Hepatocyte (in vitro differentiated cells): ENCODE results near the gene SRMS. TPM values are rescaled to one million over a fixed set of nuclear protein-coding genes. Genes with fewer than 3 reads are reported as not detected.
"Not testable (repeated sequence)": the region's sequence is repeated elsewhere in the genome, so short reads cannot be mapped to it uniquely, and the experiment has no call there.

Source experiments
- DNase-seq: peaks from one replicate; pipeline ENCODE4 v3.0.0-alpha.2; 2016; ENCODE audit warnings: low spot score
- H2AFZ ChIP-seq: fragments of 200-600 bp; sonication (generic); 2 replicates; pipeline ENCODE4 v1.6.0; 2016; ENCODE audit warnings: antibody characterized with exemption, mild to moderate bottlenecking
- H3K27ac ChIP-seq: fragments of 200-600 bp; sonication (generic); 2 replicates; pipeline ENCODE4 v1.5.1; 2016; ENCODE audit warnings: mild to moderate bottlenecking
- H3K27me3 ChIP-seq: fragments of 200-600 bp; sonication (generic); 2 replicates; pipeline ENCODE4 v1.6.1; 2016
- H3K36me3 ChIP-seq: fragments of 200-600 bp; sonication (generic); replicated peaks from 2 replicates; pipeline ENCODE4 v1.5.1; 2016; ENCODE audit warnings: low read depth; ENCODE audit not compliant: insufficient read depth
- H3K4me1 ChIP-seq: fragments of 200-600 bp; sonication (generic); 2 replicates; pipeline ENCODE4 v1.5.1; 2016; ENCODE audit warnings: mild to moderate bottlenecking, moderate library complexity; ENCODE audit not compliant: insufficient read depth
- H3K4me2 ChIP-seq: fragments of 200-600 bp; sonication (generic); 2 replicates; pipeline ENCODE4 v1.6.0; 2016
- H3K4me3 ChIP-seq: fragments of 200-600 bp; sonication (generic); 2 replicates; pipeline ENCODE4 v1.5.1; 2016; ENCODE audit warnings: mild to moderate bottlenecking
- H3K79me2 ChIP-seq: fragments of 200-600 bp; sonication (generic); 2 replicates; pipeline ENCODE4 v1.6.0; 2017; ENCODE audit warnings: mild to moderate bottlenecking
- H3K9me2 ChIP-seq: fragments of 200-600 bp; sonication (generic); replicated peaks from 2 replicates; pipeline ENCODE4 v1.6.0; 2017; ENCODE audit warnings: mild to moderate bottlenecking; ENCODE audit not compliant: insufficient read depth
- H3K9me3 ChIP-seq: fragments of 200-600 bp; sonication (generic); 2 replicates; pipeline ENCODE4 v1.5.1; 2016; ENCODE audit warnings: low read depth, mild to moderate bottlenecking
- H4K20me1 ChIP-seq: fragments of 200-600 bp; sonication (generic); 2 replicates; pipeline ENCODE4 v1.6.0; 2016; ENCODE audit warnings: mild to moderate bottlenecking; ENCODE audit not compliant: insufficient read depth, poor library complexity, severe bottlenecking
- CTCF ChIP-seq: fragments of 200-600 bp; sonication (generic); IDR thresholded peaks from 2 replicates; pipeline ENCODE4 v1.5.1; 2016; ENCODE audit warnings: antibody characterized with exemption, mild to moderate bottlenecking; ENCODE audit not compliant: poor library complexity
- EZH2 ChIP-seq: fragments of 200-600 bp; sonication (generic); IDR thresholded peaks from 2 replicates; pipeline ENCODE4 v1.6.1; 2016; ENCODE audit warnings: antibody characterized with exemption, mild to moderate bottlenecking, borderline replicate concordance
- EZH2phosphoT487 ChIP-seq: fragments of 200-600 bp; sonication (generic); IDR thresholded peaks from one replicate; pipeline ENCODE4 v1.6.1; 2018; ENCODE audit warnings: antibody characterized with exemption, mild to moderate bottlenecking, low read depth, moderate library complexity; ENCODE audit not compliant: unreplicated experiment, severe bottlenecking
- WGBS: methylation state at CpG from one replicate; pipeline ENCODE4 v1.1.6; 2016; ENCODE audit warnings: low lambda C conversion rate; ENCODE audit errors: missing lambda C conversion rate; 5-methylcytosine and 5-hydroxymethylcytosine counted together
- polyA plus RNA-seq: library from polyadenylated mRNA; unstranded; fragments of >200 nt; fragmentation: Nextera tagmentation; extraction: Ambion mirVana; gene quantifications from 2 replicates; pipeline ENCODE4 v1.2.1, GENCODE V29; 2016
- total RNA-seq: library from RNA; depleted of rRNA; stranded (reverse); fragments of >200 nt; gene quantifications from 2 replicates; pipeline ENCODE4 v1.2.3, GENCODE V29; 2014

The SRMS gene
- total and polyA plus RNA-seq, 2 experiments from 2014 or later, result not detected

GRCh38 chr20:63560856-63561609 is 13.5 kb upstream of the SRMS start:
- DNase-seq, result no peak
- no peak for TF ChIP-seq CTCF
- Histone ChIP-seq H3K4me1 (no peaks in the 10 kb centered on the region), H4K20me1 (no peaks in the 10 kb centered on the region), H3K4me3 (no peak overlapping the region), H3K9me2 (no peaks in the 10 kb centered on the region), H3K9me3 (no peaks in the 10 kb centered on the region), H3K4me2 (no peak overlapping the region), H3K27me3 (no peaks in the 10 kb centered on the region), H2AFZ (no peak overlapping the region), H3K79me2 (no peaks in the 10 kb centered on the region), H3K27ac (no peak overlapping the region), H3K36me3 (no peaks in the 10 kb centered on the region)
- 96% methylated on average over 25 of the region's 26 CpGs for WGBS

- H3K27me3 ChIP-seq, result no peaks in the 10 kb centered on the region
- no peaks in the 10 kb centered on the region for H3K79me2 ChIP-seq
- no peaks in the 10 kb centered on the region for H3K4me1 ChIP-seq
- DNase-seq, result no peak
- no peaks in the 10 kb centered on the region for H3K9me2 ChIP-seq
- H3K4me3 ChIP-seq, result no peak overlapping the region
- H3K4me2 ChIP-seq, result no peak overlapping the region
- H3K27ac ChIP-seq, result no peak overlapping the region
- H3K36me3 ChIP-seq, result no peaks in the 10 kb centered on the region
- WGBS, result 96% methylated on average over 11 of the region's 16 CpGs
- no peaks in the 10 kb centered on the region for H4K20me1 ChIP-seq
- H3K9me3 ChIP-seq, result no peaks in the 10 kb centered on the region
- H2AFZ ChIP-seq, result no peak overlapping the region
- TF ChIP-seq CTCF (no peak), EZH2 (no peak), EZH2phosphoT487 (no peak)
These were observed 12.8 kb upstream of the SRMS start for GRCh38 chr20:63560333-63560805.

- not testable (repeated sequence) for H3K79me2 ChIP-seq, H3K4me1 ChIP-seq, H3K27ac ChIP-seq, H2AFZ ChIP-seq, H3K9me2 ChIP-seq, H3K4me3 ChIP-seq, H3K4me2 ChIP-seq, H3K9me3 ChIP-seq, DNase-seq, H3K36me3 ChIP-seq, H3K27me3 ChIP-seq, H4K20me1 ChIP-seq
- WGBS, result 99% methylated on average over 18 of the region's 31 CpGs
These were observed 12.2 kb upstream of the SRMS start for GRCh38 chr20:63559485-63560332.

- H2AFZ ChIP-seq, result no peak overlapping the region
- no peak overlapping the region for H3K4me2 ChIP-seq
- no peaks in the 10 kb centered on the region for H3K79me2 ChIP-seq
- no peak overlapping the region for H3K4me3 ChIP-seq
- TF ChIP-seq EZH2 (no peak), EZH2phosphoT487 (no peak), CTCF (no peak)
- DNase-seq, result no peak
- no peaks in the 10 kb centered on the region for H3K36me3 ChIP-seq
- no peaks in the 10 kb centered on the region for H3K9me3 ChIP-seq
- no peaks in the 10 kb centered on the region for H3K27me3 ChIP-seq
- no peaks in the 10 kb centered on the region for H4K20me1 ChIP-seq
- no peaks in the 10 kb centered on the region for H3K4me1 ChIP-seq
- H3K9me2 ChIP-seq, result no peaks in the 10 kb centered on the region
- no peak overlapping the region for H3K27ac ChIP-seq
- 94% methylated on average over 12 of the region's 14 CpGs for WGBS
These were observed 11.4 kb upstream of the SRMS start for GRCh38 chr20:63558804-63559484.
